Right cardiac atrium (tissue), 5 donors: ENCODE results near the gene CCDC88C. TPM values are rescaled to one million over a fixed set of nuclear protein-coding genes. Genes with fewer than 3 reads are reported as not detected.

Experiments used
- ATAC-seq, 2 donors: fragments of 200-7000 bp; cut with Tn5 transposase; one replicate each; pipeline versions ENCODE4 v1.8.0 to v1.9.1; 2020; ENCODE audit warnings: moderate library complexity in 2 of 2, mild to moderate bottlenecking in 1 of 2
- DNase-seq, 3 donors: peaks; one replicate each; pipeline ENCODE4 v3.0.0-alpha.2; 2020
- H3K27ac ChIP-seq: one replicate; pipeline ENCODE4 v1.5.1; 2013; ENCODE audit warnings: mild to moderate bottlenecking, low read length, control low read depth, moderate library complexity
- H3K27me3 ChIP-seq: one replicate; pipeline ENCODE4 v1.6.1; 2013; ENCODE audit not compliant: control insufficient read depth, insufficient read depth
- H3K4me1 ChIP-seq: one replicate; pipeline ENCODE4 v1.6.1; 2013; ENCODE audit warnings: low read length; ENCODE audit not compliant: control insufficient read depth, insufficient read depth
- H3K4me3 ChIP-seq: one replicate; pipeline ENCODE4 v1.5.1; 2013; ENCODE audit warnings: low read length, control low read depth
- H3K9me3 ChIP-seq: one replicate; pipeline ENCODE4 v1.6.1; 2013; ENCODE audit warnings: low read length; ENCODE audit not compliant: control insufficient read depth
- WGBS: extraction: QIAGEN DNeasy Blood & Tissue Kit; methylation state at CpG from one replicate; pipeline ENCODE4 v1.1.7; 2013; 5-methylcytosine and 5-hydroxymethylcytosine counted together
- intact Hi-C, 4 donors: fragments of 100-400 bp; cut with DNase I; formaldehyde crosslinking; loops; one replicate each; pipeline versions ENCODE4 v1.11.0 to v1.14.0; 2022 to 2023
- polyA plus RNA-seq: library from polyadenylated mRNA; stranded (reverse); fragments of 200-250 nt; gene quantifications from one replicate; pipeline ENCODE4 v1.2.3, GENCODE V29; 2013
- total RNA-seq, 4 donors: library from RNA; stranded (reverse); fragmentation: NEBNext Ultra II Directional; extraction: Animal tissue kit (Norgen Biotek cat#: 25700); gene quantifications; one replicate each; pipeline ENCODE4 v1.2.1, GENCODE V29; 2021
- donor health status: healthy with polysubstance abuse.
- donor health status: DM: no; HTN: yes; CAD: no.
- donor health status: DM: no; HTN: no; CAD: no.
- donor health status: DM: no; HTN: yes; CAD: no; lungs with severe emphysema.
- donor health status: DM: yes; HTN: yes; CAD: no.

Gene CCDC88C
- total and polyA plus RNA-seq, 5 donors = 2.5 to 5.4 (median 4.3) TPM

- H3K4me3 ChIP-seq = no peak overlapping the region
- 88% methylated on average over 21 of the region's 21 CpGs for WGBS
- intact Hi-C loops = no loop called here
- DNase-seq (peak in 1 of 3 donors; percentile 7), ATAC-seq (no peak)
- peaks cover 2% of the 10 kb centered on the region for H3K4me1 ChIP-seq
- no peaks in the 10 kb centered on the region for H3K27me3 ChIP-seq
- no peak overlapping the region for H3K27ac ChIP-seq
- H3K9me3 ChIP-seq = no peaks in the 10 kb centered on the region
Observed at GRCh38 chr14:91357272-91358024, 60.2 kb downstream of the CCDC88C start.

DNA sequence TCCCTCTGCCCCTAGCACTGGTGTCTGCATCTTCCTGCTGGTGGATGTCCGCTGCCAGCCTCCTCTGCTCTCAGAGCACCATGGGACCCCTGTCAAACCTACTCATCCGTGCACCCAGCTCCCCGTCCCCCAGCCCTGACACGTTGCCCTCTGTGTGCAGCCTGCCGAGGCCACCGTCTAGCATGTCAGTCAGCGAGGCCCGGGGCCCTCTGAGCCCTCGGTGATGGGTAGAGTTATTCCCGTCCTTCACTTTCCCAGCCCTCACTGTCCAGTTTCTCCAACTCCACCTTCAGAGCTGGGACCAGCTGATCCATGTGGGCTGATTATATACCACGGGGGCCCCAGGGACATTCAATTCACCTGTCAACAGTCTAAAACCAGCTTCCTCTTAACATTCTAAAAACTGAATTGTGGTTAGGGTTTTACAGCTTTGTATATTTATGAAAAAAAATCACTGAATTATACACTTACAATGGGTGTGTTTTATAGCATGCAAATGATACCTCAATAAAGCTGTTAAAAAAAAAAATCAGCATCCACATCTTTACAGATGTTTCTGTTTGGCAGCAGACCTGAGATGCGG is 61.3 kb downstream of the CCDC88C start:
- Histone ChIP-seq H3K4me3 (no peak overlapping the region), H3K27ac (no peak overlapping the region), H3K27me3 (no peaks in the 10 kb centered on the region), H3K9me3 (no peaks in the 10 kb centered on the region), H3K4me1 (peaks cover 2% of the 10 kb centered on the region)
- intact Hi-C loops = no loop called here
- ATAC-seq = no peak
- 75% methylated on average over 12 of the region's 12 CpGs for WGBS
- no peak for DNase-seq

- H3K27me3 ChIP-seq = no peaks in the 10 kb centered on the region
- H3K4me3 ChIP-seq = no peak overlapping the region
- no peak overlapping the region for H3K27ac ChIP-seq
- DNase-seq (peak in 1 of 3 donors; percentile 21), ATAC-seq (no peak)
- WGBS = 75% methylated on average over 27 of the region's 27 CpGs
- no peaks in the 10 kb centered on the region for H3K9me3 ChIP-seq
- intact Hi-C loops = no loop called here
- H3K4me1 ChIP-seq = peaks cover 2% of the 10 kb centered on the region
Observed at GRCh38 chr14:91354979-91355685, 62.5 kb downstream of the CCDC88C start.

DNA sequence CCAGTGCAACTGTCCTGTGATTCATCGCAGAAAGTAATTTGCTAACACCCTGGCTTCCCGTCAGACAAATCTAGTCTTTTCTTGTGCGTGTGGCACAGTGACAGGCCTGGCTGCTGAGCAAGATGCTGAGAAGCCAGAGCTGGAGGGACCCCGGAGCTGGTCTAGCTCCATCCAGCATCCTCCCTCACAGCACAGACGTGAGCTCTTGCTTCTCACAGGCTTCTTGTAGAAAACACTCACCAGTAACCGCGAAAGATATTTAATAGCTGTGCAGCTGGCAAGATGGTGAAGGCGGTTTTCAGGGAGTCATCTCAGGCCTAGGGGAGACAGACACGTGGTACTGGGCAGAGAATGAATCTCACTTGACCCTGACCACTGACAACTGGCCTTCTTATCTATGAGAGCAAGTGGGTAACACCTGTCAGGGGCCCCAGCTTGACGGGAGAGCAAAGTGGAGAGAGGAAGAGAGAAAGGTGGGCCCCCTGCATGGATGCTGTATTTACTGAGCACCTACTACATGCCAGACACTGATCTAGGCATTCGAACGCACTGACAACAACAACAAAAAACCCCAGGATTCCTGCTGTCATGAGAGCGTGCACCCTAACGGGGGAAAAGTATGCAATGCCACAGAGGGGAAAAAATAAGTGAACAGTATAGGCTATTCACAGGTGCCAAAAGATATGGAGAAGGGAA is 63.3 kb downstream of the CCDC88C start:
- H3K9me3 ChIP-seq = no peaks in the 10 kb centered on the region
- intact Hi-C loops = no loop called here
- peak in 2 of 3 donors; percentile 53 to 57 for DNase-seq
- no peak for ATAC-seq
- H3K4me1 ChIP-seq = peaks cover 2% of the 10 kb centered on the region
- 74% methylated on average over 14 of the region's 14 CpGs for WGBS
- no peak overlapping the region for H3K27ac ChIP-seq
- no peaks in the 10 kb centered on the region for H3K27me3 ChIP-seq
- H3K4me3 ChIP-seq = no peak overlapping the region

GRCh38 chr14:91352728-91353692 is 64.6 kb downstream of the CCDC88C start:
- no peaks in the 10 kb centered on the region for H3K9me3 ChIP-seq
- no peak overlapping the region for H3K27ac ChIP-seq
- H3K4me1 ChIP-seq = peaks cover 2% of the 10 kb centered on the region
- no peak overlapping the region for H3K4me3 ChIP-seq
- DNase-seq (peak in 2 of 3 donors; percentile 29 to 44), ATAC-seq (peak in 1 of 2 donors; percentile 36)
- intact Hi-C loops = no loop called here
- 68% methylated on average over 17 of the region's 17 CpGs for WGBS
- H3K27me3 ChIP-seq = no peaks in the 10 kb centered on the region

DNA sequence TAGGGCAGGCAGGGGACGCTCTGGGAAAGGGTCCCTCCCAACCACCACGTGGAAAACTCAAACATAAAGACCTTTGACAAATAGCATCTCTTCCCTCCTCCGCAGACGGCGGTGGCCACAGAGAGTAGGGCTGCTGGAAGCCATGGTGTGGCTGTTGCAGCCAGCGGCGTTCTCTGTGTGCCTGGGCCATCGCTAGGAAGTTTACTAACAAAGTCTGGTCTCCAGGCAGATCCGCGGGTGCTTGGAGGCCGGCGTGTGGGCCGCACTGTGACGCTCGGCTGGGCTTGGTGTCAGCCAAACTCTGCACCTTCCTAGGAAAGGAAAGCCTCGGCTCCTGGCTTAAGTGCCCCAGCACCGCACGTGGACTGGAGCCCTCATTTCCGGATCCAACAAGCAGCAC is 65.6 kb downstream of the CCDC88C start:
- WGBS = 26% methylated on average over 19 of the region's 19 CpGs
- intact Hi-C loops = no loop called here
- no peaks in the 10 kb centered on the region for H3K27me3 ChIP-seq
- no peaks in the 10 kb centered on the region for H3K9me3 ChIP-seq
- no peak overlapping the region for H3K4me3 ChIP-seq
- DNase-seq = peak; percentile 71 to 84 (median 81)
- peaks cover 2% of the 10 kb centered on the region for H3K4me1 ChIP-seq
- no peak overlapping the region for H3K27ac ChIP-seq
- peak; percentile 82 to 85 for ATAC-seq

DNA sequence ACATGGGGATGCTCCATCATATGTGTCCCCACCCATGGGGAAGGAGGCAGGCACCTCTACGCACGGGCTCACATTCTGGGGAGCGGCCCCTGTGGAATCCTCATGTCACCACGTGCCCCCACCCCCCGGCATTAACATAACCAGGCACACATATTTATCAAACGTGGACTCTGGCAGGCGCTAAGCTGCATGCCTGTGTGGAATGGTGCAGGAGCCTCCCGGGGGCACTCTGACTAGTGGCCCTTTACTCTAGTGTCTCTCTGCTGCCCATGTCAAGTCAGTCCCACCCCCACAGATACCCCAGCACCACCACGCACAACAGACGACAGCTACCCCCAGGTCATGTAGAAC is 66.1 kb downstream of the CCDC88C start:
- 80% methylated on average over 10 of the region's 10 CpGs for WGBS
- ATAC-seq (peak in 1 of 2 donors; percentile 22), DNase-seq (peak in 1 of 3 donors; percentile 47)
- no peaks in the 10 kb centered on the region for H3K27me3 ChIP-seq
- no peak overlapping the region for H3K27ac ChIP-seq
- H3K4me3 ChIP-seq = no peak overlapping the region
- H3K9me3 ChIP-seq = no peaks in the 10 kb centered on the region
- peaks cover 2% of the 10 kb centered on the region for H3K4me1 ChIP-seq
- intact Hi-C loops = no loop called here

DNA sequence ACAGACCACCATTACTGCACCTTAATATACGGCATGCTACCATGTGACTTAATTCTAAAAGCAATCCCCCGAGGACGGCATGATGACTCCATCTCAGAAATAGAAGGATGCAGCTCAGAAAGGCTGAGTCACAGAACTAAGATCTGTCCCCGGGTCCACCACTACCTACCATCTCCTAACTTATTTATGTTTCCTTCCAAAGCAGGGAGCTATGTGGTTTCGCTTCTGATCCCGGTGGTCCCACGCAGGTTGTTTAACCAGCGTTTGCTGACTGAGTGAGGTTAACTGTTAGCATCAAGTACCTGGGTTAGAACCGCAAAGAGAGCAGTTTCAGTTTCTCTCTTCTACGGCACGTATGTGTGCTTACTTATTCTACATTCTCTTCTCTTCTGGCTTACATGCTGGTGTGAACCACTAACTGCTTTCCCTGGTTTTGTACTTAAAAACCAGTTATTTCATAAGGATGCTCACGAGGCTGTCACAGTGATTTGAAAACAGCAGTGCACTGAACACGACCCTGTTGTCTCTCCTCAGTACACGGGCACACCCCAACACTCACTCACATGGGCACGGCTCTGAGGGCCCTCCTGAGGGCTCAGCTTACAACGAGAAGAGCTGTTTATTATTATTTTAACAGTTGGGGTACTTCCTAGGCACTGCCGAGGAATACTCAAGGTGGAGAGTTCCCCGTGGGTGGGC is 66.7 kb downstream of the CCDC88C start:
- ATAC-seq (no peak), DNase-seq (no peak)
- Histone ChIP-seq H3K4me3 (no peak overlapping the region), H3K4me1 (peaks cover 2% of the 10 kb centered on the region), H3K27ac (no peak overlapping the region), H3K27me3 (no peaks in the 10 kb centered on the region), H3K9me3 (no peaks in the 10 kb centered on the region)
- WGBS = 78% methylated on average over 18 of the region's 18 CpGs
- intact Hi-C loops = no loop called here

GRCh38 chr14:91350483-91350812 is 67.2 kb downstream of the CCDC88C start:
- intact Hi-C loops = no loop called here
- Histone ChIP-seq H3K9me3 (no peaks in the 10 kb centered on the region), H3K4me3 (no peak overlapping the region), H3K4me1 (peaks cover 2% of the 10 kb centered on the region), H3K27ac (no peak overlapping the region), H3K27me3 (no peaks in the 10 kb centered on the region)
- no peak for DNase-seq
- WGBS = 78% methylated on average over 1 of the region's 1 CpG
- no peak for ATAC-seq
